Measurements from ENCODE around the gene AQP2.

The AQP2 gene

GRCh38 chr12:49920915-49921286, 29.6 kb upstream of the AQP2 start:
- no peak for DNase-seq

DNA sequence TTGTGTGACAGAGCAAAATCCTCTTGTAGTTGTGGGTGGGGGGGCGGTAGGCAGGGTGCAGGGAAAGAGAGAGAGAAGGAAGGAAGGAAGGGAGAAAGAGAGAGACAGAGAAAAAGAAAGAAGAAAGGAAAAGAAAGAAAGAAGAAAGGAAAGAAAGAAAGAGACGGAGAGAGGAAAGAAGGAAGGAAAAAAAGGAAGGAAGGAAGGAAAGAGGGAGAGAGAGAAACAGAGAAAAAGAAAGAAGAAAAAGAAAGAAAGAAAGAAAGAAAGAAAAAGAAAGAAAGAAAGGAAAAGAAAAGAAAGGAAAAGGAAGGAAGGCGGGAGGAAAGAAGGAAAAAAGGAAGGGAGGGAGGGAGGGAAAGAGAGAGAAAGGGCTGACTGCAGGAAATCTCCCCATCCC, 29.2 kb upstream of the AQP2 start:
- DNase-seq = no peak

DNA sequence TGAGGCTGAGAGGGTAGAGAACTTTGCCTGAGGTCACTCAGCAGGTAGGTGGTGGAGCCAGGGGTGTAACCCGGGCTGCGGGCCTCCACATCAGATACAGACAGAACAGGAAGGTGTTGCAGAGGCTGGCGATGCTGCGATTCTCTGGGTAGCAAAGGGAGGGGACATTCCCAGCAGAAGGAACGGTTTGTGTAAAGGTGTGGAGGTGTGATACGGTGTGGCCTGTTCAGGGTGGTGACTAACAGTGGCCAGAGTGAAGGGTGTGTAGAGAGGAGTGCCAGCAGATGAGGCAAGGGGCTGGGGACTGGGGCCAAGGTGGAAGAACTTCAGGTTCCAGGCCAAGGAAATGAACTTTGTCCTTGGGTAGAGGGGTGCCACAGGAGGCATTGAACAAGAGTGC, 28.6 kb upstream of the AQP2 start:
- DNase-seq = no peak

- DNase-seq = no peak
Observed at GRCh38 chr12:49922349-49923034, 28.0 kb upstream of the AQP2 start.

DNA sequence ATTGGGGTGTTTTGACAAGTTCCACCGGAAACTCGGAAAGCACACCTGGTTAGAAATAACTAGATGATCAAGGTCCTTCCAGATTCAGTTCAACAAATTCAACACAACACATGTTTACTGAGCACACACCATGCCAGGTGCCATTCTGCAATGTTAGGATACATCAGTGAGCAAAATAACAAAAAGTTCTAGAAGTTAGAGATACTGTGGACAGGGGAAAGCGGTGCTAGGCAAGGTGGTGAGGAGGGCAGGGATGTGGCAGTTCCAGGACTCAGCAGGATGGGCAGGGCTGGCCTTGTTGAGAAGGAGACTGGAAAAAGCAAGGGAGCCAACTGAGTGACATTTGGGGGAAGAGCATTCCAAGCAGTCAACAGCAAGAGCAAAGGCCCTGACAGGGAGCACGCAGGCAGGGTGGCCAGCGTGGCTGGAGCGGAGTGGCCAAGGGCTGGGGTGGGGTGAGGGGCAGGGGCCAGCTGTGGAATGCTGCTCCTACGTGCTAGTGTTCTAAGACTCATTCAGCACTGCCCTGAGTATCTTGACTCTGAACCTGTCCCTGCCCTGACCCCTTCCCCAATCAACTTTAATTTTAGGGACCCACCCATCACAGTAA, 27.4 kb upstream of the AQP2 start:
- DNase-seq = no peak

DNA sequence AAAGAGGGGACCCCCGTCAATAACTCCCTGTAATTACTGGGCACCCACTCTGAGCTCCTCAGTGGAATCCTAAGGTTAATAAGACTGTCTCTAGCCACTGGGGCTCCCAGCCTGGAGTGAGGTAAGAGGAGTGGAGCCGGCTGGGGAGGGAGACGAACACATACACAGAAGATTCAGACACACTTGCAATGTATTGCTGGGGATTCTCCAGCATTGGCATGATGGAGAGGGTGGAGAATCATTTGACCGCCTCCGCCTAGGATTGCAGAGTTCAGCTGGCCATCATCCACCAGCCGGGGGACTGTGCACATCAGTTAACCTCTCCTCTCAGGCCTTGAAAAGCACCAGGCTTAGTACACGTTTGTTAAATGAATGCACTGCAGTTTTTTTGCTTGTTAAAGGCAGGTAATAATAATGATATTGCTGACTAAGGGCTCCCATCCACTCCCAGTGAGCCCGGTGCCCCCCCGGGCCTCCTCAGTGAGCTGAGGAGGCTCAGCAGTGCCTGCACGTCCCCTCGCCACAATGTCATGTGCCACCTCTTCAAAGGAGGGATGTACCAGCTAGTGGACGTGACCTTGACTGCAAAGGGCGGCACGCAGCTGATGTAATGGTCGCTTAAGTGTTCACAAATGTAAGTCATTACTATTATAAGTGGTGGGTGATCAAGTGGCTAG, 26.5 kb upstream of the AQP2 start:
- no peak for DNase-seq

GRCh38 chr12:49924628-49925246, 25.8 kb upstream of the AQP2 start:
- no peak for DNase-seq

DNA sequence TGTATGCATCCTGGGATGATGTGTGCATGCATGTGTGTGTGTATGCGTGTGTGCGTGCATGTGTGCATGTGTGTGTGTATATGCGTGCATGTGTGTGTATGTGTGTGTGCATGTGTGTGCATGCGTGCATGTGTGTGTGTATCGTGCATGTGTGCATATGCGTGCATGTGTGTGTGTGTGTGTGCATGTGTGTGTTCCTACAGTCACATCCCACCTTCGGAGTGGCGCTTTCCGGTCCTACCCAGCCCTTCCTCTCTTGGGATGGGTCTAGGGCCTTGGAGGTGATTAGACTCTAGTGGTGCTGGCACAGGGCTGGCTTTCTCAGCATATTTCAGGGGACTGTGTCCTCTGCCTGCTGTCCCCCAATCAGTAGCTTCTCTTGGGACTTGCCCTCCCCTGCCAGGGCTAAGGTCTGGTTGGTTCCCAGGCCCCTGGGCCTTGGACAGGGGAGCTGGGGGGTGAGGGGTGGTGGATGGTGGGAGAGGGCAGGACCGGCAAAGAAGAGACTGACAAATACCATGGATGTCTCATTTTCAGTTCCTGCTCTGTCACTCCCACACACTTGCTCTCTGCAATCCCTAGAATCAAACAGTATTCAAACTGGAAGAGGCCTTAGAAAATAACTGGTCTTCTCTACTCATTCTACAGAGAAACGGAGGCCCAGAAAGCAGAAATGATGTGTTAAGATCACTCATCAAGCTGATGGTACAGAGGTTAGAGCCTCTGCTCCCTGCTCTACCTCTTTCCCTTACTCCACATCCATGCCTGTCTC, 24.9 kb upstream of the AQP2 start:
- DNase-seq = no peak

GRCh38 chr12:49928471-49928870, 22.1 kb upstream of the AQP2 start:
- no peak for DNase-seq

GRCh38 chr12:49929581-49929980, 21.0 kb upstream of the AQP2 start:
- no peak for DNase-seq

GRCh38 chr12:49930515-49931288, 19.8 kb upstream of the AQP2 start:
- DNase-seq = no peak

GRCh38 chr12:49932023-49932422, 18.5 kb upstream of the AQP2 start:
- DNase-seq = no peak

- DNase-seq = no peak
Observed at GRCh38 chr12:49932533-49933130, 17.9 kb upstream of the AQP2 start.

GRCh38 chr12:49933796-49934195, 16.7 kb upstream of the AQP2 start:
- DNase-seq = no peak

- DNase-seq = no peak
Observed at GRCh38 chr12:49934505-49934904, 16.0 kb upstream of the AQP2 start.

GRCh38 chr12:49936925-49937324, 13.6 kb upstream of the AQP2 start:
- no peak for DNase-seq

- no peak for DNase-seq
Observed at GRCh38 chr12:49937639-49938300, 12.8 kb upstream of the AQP2 start.

DNA sequence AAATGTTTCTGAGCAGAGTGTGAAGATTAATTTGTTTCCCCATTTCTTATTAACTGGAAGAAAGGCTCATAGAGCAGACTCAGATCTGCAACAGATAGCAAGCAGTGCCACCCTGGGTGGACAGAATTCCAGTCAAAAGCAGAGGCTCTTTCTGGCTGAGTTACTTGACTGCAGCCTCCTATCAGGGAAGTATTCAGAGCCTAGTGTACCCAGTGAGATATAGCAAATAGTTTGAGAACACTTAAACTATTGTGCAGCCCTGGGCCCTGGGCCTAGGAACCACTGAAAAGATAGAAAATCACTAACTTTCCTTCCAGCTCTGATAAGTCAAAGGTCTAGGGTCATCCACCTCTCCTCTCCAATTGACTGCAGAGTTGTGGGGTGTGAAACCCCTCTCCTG, 11.2 kb upstream of the AQP2 start:
- no peak for DNase-seq

DNA sequence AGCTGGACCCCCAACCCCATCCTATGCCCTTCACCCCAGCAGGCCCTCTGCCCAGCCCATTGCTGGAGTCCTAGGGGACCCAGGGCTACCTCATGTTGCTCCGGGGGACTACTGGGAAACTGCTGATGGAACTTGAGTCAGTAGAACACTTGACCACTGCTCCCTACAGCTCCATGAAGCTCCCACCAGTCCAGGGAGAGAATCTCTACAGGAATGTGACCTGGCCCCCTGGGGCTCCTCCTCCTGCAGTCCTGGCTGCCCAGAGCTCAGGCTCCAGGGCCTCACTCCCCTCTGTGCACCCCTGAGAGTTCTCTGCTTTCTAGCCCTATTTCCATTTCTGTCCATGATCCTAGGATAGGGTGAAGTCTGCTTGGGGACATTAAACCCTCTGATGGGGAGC, 10.8 kb upstream of the AQP2 start:
- no peak for DNase-seq

DNA sequence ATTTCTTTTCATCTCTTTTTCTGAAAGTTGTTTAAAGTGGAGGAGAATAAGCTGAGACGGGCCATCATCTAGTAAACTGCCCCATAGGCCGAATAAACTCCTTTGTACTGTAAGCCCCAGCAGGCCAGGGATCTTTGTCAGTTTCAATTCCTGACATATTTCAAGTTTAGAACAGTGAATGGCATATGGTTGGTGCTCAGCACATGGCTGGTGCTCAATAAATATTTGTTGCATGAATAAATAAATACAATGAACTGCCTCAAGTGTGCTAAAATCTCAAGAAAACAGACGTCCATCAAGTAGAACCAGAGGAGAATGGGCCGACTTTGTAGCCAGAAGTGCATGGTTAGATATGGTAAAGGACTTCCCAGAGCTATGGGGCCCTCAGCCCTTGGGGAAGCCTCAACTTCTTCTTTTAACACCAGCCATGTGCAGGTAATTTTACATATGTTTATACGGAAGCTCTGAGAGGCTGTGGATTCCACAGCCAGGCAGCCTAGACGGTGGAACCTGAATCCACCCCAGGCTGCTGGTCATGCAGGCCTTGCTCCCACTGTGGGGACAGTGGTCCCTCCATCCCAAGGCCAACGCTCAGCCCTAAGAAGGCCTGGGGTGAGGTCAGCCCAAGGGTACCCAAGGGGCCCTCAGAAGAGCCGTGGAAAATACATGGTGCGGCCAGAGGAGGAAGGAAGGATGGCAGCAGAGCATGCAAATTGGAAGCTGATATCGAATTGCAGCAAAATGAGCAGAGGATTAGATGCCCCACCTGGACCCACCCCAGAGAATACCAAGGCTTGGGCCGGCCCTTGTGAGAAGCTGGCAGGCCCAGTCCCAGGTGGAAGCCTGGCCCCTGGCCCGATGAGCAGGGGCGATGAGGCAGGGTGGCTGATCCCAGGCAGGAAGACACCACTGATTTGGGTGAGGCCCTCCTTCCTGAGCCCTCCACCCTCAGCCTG, 8.7 kb upstream of the AQP2 start:
- no peak for DNase-seq
